ENCODE measurements around the gene CDC14C.

DNA sequence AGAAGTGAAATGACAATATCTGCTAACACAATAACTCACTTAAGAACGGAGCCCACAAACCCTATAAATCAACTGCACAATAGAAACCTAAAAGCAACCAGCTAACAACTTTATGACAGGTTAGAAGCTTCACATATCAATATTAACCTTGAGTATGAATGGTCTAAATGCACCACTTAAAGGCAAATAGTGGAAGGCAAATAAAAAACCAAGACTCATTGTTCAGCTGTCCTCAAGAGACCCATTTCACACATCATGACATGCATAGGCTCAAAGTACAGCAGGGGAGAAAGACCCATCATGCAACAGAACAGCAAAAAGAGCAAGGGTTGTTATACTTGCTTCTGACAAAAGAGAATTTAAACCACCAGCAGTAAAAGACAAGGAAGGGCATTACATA is 46.8 kb downstream of the CDC14C start:
- TF ChIP-seq REST (IDR thresholded peaks at IDR 0.05; ENCODE audit: insufficient replicate concordance, low read depth) (no peak), CTCF (IDR thresholded peaks at IDR 0.05; ENCODE audit: insufficient read depth, low read length) (no peak), POLR2AphosphoS5 (IDR thresholded peaks at IDR 0.05; ENCODE audit: low read depth) (no peak), GABPA (IDR thresholded peaks at IDR 0.05; ENCODE audit: low read depth) (no peak), SPI1 (IDR thresholded peaks at IDR 0.05; ENCODE audit: borderline replicate concordance, low read depth) (no peak)

Data from HL-60 (cell line).